ENCODE data around the gene PADI1.

DNA sequence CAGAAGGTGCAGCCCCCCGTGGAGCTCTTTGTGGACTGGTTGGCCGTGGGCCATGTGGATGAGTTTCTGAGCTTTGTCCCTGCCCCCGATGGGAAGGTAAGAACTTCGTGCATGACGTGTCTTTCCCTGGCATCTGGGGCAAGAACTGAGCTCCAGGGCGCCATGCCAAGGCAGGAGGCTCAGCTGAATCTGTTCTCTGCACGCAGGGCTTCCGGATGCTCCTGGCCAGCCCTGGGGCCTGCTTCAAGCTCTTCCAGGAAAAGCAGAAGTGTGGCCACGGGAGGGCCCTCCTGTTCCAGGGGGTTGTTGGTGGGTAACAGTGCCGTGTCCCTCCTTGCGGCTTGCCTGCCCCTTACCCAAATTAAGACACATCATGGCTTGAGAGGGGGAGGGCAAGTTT lies 71.6 kb downstream of the PADI1 start:
- TF ChIP-seq, protein P1, sequence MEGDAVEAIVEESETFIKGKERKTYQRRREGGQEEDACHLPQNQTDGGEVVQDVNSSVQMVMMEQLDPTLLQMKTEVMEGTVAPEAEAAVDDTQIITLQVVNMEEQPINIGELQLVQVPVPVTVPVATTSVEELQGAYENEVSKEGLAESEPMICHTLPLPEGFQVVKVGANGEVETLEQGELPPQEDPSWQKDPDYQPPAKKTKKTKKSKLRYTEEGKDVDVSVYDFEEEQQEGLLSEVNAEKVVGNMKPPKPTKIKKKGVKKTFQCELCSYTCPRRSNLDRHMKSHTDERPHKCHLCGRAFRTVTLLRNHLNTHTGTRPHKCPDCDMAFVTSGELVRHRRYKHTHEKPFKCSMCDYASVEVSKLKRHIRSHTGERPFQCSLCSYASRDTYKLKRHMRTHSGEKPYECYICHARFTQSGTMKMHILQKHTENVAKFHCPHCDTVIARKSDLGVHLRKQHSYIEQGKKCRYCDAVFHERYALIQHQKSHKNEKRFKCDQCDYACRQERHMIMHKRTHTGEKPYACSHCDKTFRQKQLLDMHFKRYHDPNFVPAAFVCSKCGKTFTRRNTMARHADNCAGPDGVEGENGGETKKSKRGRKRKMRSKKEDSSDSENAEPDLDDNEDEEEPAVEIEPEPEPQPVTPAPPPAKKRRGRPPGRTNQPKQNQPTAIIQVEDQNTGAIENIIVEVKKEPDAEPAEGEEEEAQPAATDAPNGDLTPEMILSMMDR (IDR thresholded peaks at IDR 0.05) = no peak
- no peak for TF ChIP-seq EP300 (IDR thresholded peaks at IDR 0.05)

All from suprapubic skin (tissue), 3 donors.